Hematopoietic multipotent progenitor cell treated with erythropoietin and hydrocortisone succinate and interleukin-3 and kit ligand, for 15 days (in vitro differentiated cells): ENCODE data around the gene FEM1A.
A peak's percentile ranks its signal among the peaks of the same experiment; 100 is the strongest.
"Not testable (repeated sequence)": the region's sequence is repeated elsewhere in the genome, so short reads cannot be mapped to it uniquely, and the experiment has no call there.

Source experiments
- DNase-seq: peaks from one replicate; pipeline ENCODE4 v3.0.0-alpha.2; 2015; ENCODE audit warnings: low spot score

The FEM1A gene, protein sequence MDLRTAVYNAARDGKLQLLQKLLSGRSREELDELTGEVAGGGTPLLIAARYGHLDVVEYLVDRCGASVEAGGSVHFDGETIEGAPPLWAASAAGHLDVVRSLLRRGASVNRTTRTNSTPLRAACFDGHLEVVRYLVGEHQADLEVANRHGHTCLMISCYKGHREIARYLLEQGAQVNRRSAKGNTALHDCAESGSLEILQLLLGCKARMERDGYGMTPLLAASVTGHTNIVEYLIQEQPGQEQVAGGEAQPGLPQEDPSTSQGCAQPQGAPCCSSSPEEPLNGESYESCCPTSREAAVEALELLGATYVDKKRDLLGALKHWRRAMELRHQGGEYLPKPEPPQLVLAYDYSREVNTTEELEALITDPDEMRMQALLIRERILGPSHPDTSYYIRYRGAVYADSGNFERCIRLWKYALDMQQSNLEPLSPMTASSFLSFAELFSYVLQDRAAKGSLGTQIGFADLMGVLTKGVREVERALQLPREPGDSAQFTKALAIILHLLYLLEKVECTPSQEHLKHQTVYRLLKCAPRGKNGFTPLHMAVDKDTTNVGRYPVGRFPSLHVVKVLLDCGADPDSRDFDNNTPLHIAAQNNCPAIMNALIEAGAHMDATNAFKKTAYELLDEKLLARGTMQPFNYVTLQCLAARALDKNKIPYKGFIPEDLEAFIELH

GRCh38 chr19:4791183-4792018, at the start of gene FEM1A:
Gene FEM1A, plus strand, starts transcription at chr19:4791734. Its CDS starts 121 bp downstream, at chr19:4791855.
- DNase-seq = peak; percentile 100

DNA sequence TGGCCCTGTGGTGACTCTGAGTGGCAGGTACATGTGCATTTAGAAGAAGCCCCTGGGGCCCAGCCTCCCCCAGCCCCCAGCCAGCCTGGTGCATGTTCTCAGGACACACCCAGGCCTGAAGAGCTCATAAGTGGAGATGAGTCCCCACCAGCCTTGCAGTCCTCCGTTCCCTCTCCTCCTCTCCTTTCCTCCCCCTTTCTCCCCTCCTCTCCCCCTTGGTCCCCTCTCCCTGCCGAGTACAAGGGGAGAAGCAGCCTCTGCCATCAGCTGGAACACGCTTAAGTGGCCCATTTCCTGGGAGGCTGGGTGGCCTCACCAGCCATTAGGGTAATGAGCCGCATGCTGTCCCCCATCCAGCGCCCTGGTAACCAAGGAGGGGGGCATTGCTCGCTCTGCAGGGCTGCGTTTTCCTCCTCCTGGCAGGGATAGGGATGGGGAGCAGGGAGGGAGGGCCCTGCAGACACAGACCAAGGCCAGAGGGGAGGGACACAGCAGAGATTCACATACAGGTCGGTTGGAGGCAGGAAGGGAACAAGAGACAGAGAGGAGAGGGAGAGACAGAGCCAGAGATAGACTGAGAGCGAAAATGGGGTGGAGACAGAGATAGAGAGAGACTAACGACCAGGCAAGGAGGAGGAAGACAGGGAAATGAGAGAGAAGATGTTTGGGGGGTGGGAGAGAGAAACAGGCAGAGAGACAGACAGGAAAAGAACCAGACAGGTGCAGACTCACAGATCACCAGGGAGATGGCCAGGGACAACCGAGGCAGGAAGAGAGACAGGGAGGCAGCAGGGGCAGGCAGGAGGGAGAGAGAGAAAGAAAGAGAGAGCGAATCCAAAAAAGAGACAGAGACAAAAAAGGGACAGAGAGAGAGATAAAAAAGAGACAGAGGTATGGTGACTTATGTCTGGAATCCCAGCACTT, 48.5 kb upstream of the FEM1A start:
- no peak for DNase-seq

DNA sequence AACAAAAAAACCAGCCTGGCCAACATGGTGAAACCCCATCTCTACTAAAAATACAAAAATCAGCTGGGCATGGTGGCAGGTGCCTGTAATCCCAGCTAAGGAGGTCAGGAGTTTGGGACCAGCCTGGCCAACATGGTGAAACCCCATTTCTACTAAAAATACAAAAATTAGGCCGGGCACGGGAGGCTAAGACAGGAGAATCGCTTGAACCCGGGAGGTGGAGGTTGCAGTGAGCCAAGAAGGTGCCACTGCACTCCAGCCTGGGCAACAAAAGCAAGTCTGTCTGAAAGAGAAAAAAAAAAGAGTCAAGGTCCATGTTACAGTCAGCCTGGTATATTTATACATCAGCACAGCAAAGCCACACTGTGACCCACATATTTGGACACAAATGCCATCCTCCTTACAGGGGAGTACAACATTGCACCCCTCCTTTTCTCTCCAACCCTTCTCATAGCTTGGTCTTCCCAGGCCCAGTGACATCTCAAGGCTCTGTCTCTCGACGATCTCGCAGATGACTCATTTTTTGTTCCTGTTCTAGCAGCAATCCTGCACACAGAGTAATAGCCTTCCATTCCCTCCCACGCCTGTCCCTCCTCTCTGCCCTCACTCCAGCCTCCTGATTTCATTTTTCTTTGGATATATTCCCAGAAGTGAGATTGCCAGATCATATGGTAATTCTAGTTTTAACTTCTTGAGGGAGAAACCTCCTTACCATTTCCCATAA, 46.9 kb upstream of the FEM1A start:
- no peak for DNase-seq

DNA sequence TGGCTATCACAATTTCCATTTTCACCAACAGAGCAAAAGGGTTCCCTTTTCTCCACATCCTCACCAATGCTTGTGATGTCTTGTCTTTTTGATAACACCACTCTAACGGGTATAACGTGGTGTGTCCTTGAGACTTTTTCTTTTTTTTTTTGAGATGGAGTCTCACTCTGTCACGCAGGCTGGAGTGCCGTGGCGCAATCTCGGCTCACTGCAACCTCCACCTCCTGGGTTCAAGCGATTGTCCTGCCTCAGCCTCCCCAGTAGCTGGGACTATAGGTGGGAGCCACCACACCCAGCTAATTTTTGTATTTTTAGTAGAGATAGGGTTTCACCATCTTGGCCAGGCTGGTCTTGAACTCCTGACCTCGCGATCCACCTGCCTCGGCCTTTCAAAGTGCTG, 46.4 kb upstream of the FEM1A start:
- DNase-seq = not testable (repeated sequence)

DNA sequence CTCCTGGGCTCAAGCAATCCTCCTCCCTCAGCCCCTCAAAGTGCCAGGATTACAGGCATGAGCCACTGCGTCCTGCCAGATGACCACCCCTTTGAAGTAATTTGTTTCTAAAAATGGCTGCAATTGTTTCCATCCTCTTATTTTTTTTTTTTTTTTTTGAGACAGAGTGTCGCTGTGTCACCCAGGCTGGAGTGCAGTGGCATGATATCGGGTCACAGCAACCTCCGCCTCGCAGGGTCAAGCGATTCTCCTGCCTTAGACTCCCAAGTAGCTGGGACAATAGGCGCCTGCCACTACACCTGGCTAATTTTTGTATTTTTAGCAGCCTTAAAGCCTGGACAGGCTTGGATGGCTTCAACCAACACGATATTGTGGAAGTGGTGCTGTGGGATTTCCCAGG, 45.5 kb upstream of the FEM1A start:
- no peak for DNase-seq

DNA sequence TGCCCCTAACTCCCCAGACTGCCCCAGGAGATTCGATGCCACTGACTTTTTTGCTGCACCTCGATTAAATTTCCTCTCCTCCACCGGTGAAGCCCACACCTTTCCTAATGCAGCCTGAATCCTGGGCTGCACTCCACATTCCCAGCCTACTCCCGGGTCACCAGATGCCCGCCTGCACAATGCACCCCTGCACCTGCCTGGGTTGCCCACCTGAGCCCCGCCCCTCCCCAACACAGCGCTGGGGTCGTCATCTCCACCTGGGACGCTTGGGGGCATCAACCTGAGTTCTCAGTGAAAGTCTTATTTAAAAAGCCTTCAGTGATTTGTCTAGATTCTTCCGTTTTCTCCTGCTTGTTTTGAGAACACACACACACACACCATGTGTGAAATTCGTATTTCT, 43.3 kb upstream of the FEM1A start:
- no peak for DNase-seq

- no peak for DNase-seq
These were observed 42.9 kb upstream of the FEM1A start for GRCh38 chr19:4748589-4748988.

GRCh38 chr19:4749870-4750590, 41.5 kb upstream of the FEM1A start:
- DNase-seq = no peak

GRCh38 chr19:4754248-4754647, 37.3 kb upstream of the FEM1A start:
- DNase-seq = no peak

GRCh38 chr19:4755459-4755858, 36.1 kb upstream of the FEM1A start:
- no peak for DNase-seq

DNA sequence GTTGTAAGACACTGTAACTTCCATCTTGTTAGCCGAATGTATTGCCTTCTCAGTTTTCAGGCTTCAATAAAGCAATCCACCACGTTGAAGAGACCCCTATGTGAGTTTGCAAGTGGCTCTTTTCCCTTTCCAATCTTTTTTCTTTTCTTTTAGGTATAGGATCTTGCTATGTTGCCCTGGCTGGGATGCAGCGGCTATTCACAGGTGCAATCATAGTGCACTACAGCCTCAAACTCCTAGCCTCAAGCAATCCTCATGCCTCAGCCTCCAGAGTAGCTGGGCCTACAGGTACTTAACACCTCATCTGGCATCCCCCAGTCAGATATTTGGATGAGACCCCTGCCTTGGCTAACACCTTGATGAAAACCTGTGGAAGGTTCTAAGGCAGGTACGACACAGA, 33.5 kb upstream of the FEM1A start:
- DNase-seq = no peak

GRCh38 chr19:4758659-4759058, 32.9 kb upstream of the FEM1A start:
- no peak for DNase-seq

DNA sequence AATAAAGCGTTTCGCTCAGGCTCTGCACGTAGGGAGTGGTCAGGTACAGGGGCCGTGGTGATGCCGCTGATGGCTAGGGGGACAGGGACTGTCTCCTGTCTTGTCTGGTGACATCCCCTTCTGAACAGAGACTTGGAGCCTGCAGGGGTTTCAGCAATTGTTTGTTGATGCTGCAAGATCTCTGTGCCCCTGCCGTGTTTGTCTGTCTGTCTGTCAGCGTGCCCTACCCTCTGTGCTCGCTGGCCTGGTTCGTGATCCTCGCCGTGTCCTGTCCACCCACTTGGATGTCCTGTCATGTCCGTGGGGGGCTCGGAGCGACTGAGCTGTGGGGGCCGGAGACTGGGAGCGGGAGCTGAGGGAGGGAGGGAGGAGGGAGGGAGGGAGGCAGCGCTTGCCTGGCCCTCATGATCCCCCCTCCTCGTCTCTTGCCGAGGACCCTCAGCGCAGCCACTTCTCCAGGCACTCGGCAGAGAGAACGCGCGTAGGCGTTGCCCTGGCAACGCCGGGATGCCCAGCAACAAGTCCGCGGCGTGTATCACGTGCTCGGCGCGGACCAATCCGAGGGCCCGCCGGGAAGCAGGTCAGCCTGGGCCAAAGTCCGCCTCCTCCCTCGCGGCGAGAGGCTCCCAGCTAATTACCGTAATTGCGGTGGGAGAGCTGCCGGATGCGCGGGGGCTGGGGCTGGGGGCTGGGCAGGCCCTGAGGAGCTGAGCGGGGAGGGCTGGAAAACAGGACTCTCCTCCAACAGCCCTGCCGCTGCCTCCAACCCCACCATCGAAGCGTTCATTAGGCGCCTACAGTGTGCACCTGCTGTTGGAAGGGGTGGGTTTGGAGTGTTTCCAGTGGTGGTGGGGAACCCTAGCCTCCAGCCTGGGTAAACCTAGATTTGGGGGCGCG, 31.9 kb upstream of the FEM1A start:
- peak; percentile 43 for DNase-seq

DNA sequence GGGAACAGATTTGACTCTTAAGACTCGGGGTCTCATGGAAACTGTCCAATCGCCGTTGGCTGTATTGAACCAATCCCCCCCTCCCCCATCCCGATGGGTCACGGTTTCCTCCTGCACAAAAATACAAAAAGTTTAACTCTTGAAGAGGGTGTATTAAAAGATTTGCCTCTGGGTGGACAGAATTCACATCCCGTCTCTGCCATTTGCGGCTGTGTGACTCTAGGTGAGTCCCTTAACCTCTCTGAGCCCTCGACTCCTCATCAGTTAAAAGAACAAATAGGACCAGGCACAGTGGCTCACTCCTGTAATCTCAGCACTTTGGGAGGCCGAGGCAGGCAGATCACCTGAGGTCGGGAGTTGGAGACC, 31.3 kb upstream of the FEM1A start:
- DNase-seq = no peak

DNA sequence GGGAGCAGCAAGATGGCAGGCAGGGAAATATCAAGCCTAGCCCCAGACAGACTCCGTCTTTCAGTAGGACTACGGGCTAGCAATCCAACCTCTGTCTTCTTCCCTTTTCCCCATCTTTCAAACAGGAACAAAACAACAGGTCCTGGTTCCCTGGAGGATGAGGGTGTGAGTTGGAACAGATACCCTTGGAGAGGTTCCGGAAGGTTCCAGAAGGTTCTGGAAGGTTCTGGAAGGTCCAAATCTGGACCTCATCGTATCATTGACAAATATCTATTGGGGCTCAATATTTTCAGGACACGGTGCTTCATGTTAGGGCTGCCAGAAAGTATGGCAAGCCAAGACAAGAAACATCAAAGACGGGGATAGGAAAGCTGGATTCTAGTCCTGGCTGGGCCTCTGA, 28.5 kb upstream of the FEM1A start:
- DNase-seq = no peak

- no peak for DNase-seq
These were observed 27.2 kb upstream of the FEM1A start for GRCh38 chr19:4764393-4764660.

DNA sequence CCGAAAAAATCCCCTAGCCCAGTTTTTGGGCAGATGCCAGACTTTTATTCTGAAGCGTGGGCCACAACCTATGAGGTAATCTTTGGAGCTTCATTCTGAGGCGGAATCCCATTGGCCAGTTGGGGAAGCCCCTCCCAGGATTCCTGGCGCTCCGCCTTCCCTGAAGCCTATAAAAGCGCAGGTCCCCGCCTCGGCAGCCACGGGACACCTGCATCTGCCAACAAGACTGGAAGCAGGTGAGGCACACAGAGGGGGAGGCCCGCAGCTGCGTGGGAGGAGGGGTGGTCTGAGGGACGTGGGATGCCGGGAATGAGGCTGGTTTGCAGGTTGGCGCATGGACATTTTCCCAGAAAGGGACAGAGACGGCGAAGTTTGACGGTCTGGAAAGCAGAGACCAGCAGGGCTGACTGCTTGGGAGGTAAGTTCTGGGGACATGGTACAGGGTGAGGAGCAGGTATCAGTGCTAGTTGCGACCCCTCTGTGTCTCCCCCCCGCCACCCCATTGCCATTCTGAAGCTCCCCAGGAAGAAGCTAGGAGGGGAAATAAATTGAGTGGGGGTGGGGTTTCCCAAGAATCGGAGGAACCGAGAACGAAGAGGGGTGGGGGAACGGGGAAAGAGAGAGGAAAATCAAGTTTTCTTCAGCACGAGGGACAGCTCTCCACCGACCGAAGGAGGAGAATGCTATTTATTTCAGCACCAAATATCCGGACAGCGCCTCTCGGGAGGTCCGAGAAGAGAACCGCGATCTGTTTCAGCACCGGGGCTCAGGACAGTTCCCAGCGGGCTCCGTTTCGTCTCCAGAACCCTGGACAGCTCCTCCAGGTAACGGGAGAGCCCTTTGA, 22.4 kb upstream of the FEM1A start:
- peak; percentile 47 for DNase-seq

DNA sequence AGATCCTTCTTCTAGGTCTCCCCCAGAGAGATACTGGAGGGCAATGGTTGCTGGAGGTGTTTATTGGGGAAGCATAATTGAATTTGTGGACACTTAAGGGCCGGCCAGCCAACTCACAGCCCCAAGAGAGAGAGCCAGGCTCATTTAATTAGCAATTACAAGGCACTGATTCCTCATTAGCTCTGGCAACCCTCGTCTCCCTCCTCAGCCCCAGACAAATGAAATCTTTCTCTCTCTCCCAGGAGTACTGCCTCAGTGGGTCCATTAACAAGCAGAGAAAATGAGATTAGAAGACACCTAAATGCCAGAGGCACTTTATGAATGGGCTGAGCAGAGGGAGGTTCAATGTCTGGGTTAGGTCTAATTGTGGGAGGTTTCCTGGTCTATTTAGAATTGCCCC, 19.0 kb upstream of the FEM1A start:
- no peak for DNase-seq
